Measurements from ENCODE around the gene SLC28A2.
"Not testable (repeated sequence)": the region's sequence is repeated elsewhere in the genome, so short reads cannot be mapped to it uniquely, and the experiment has no call there.

Gene SLC28A2

GRCh38 chr15:45263854-45264253 lies 11.8 kb downstream of the SLC28A2 start:
- DNase-seq (ENCODE audit: low read depth): no peak

- DNase-seq (ENCODE audit: low read depth): no peak
Observed at GRCh38 chr15:45265506-45265905, 13.5 kb downstream of the SLC28A2 start.

DNA sequence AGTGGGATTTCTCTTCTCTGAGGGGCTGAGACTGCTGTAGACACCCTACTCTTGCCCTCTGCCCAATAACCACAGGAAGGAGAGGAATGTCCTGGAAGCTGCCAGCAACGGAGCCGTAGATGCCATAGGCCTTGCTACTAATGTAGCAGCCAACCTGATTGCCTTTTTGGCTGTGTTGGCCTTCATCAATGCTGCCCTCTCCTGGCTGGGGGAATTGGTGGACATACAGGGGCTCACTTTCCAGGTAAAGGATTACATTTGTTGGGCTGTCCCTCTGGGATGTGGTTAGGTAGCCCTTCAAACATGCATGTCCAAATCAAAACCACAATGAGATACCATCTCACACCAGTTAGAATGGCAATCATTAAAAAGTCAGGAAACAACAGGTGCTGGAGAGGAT lies 16.1 kb downstream of the SLC28A2 start:
- no peak for DNase-seq (ENCODE audit: low read depth)

- DNase-seq (ENCODE audit: low read depth): no peak
Observed at GRCh38 chr15:45274636-45275380, 22.8 kb downstream of the SLC28A2 start.

DNA sequence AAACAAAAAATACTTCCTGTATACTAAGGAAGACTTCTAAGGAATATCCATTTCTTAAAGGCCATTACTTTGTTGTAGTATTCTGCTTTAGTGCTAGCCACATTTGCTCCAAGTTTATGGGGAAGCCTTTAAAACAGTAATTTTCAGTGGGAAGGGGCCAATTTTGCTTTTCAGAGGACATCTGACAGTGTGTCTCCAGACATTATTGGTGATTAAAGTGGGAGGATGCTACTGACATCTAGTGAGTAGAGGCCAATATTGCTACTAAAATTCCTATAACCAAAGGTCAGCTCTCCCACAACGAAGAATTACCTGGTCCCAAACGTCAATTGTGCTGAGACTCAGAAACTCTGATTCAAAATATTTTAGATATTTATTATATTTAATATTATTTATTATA lies 24.8 kb downstream of the SLC28A2 start:
- no peak for DNase-seq (ENCODE audit: low read depth)

GRCh38 chr15:45279024-45279698 lies 27.1 kb downstream of the SLC28A2 start:
- DNase-seq (ENCODE audit: low read depth): peak; percentile 93

- no peak for DNase-seq (ENCODE audit: low read depth)
Observed at GRCh38 chr15:45285413-45285812, 33.4 kb downstream of the SLC28A2 start.

DNA sequence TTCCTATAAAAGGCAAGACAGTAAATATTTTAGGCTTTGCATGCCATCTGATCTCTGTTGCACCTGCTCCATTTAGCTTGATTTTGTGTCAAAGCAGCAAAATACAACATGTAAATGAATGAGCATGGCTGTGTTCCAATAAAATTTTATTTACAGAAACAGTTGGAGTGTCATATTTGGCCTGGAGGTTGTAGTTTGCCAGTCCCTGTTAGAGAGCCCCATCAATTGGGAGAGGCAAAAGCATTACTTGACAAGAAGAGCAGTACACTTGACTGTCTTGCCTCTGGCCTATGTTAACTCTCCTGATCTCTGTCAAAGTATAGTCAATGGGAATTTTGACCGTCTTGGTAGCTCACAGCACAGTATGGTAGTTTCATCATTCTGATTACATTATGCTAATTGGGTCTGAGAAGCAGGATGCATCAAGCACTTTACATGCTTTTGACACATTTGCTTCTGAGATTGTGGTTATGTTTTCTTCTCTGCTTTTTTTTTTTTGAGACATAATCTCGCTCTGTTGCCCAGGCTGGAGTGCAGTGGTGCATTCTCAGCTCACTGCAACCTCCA lies 35.4 kb downstream of the SLC28A2 start:
- no peak for DNase-seq (ENCODE audit: low read depth)

- no peak for DNase-seq (ENCODE audit: low read depth)
Observed at GRCh38 chr15:45288947-45289346, 36.9 kb downstream of the SLC28A2 start.

DNA sequence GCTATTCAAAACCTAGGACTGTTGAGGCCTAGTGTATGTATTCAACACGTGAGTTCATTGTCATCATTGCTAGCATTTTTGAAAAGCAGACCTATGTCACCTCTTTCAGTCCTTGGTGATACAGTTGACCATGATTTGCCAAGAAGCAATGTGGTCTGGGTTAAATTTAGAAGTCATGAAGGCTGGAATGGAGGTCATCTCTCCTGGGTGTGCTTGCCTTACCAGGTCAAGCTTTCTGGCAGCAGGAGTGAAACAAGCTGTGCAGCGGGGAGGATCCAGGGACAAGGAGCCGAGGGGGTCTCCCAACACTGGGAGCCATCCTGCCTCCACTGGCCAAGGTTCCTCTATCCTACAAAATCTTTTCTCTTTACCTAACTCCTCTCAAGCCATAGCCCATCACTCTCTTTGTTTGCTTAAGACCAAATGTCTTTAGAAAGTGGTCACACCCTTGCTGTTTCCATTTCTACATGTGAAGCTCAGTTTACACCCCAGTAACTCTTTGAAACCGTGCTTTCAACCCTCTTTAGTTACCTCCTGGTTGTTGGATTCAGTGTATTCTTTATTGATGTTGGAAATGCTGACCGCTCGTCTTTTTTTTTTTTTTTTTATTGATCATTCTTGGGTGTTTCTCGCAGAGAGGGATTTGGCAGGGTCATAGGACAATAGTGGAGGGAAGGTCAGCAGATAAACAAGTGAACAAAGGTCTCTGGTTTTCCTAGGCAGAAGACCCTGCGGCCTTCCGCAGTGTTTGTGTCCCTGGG lies 40.0 kb downstream of the SLC28A2 start:
- DNase-seq (ENCODE audit: low read depth): no peak

GRCh38 chr15:45293326-45293725 lies 41.3 kb downstream of the SLC28A2 start:
- not testable (repeated sequence) for DNase-seq (ENCODE audit: low read depth)

DNA sequence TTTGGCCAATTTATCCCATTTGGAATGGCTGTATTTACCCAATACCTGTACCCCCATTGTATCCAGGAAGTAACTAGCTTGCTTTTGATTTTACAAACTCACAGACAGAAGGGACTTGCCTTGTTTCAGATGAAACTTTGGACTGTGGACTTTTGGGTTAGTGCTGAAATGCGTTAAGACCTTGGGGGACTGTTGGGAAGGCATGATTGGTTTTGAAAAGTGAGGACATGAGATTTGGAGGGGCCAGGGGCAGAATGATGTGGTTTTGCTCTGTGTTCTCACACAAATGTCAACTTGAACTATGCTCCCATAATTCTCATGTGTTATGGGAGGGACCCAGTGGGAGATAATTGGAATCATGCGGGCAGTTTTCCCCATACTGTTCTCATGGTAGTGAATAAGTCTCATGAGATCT lies 46.9 kb downstream of the SLC28A2 start:
- not testable (repeated sequence) for DNase-seq (ENCODE audit: low read depth)

GRCh38 chr15:45304711-45305110 lies 52.7 kb downstream of the SLC28A2 start:
- no peak for DNase-seq (ENCODE audit: low read depth)

- DNase-seq (ENCODE audit: low read depth): no peak
Observed at GRCh38 chr15:45306105-45306504, 54.1 kb downstream of the SLC28A2 start.

DNA sequence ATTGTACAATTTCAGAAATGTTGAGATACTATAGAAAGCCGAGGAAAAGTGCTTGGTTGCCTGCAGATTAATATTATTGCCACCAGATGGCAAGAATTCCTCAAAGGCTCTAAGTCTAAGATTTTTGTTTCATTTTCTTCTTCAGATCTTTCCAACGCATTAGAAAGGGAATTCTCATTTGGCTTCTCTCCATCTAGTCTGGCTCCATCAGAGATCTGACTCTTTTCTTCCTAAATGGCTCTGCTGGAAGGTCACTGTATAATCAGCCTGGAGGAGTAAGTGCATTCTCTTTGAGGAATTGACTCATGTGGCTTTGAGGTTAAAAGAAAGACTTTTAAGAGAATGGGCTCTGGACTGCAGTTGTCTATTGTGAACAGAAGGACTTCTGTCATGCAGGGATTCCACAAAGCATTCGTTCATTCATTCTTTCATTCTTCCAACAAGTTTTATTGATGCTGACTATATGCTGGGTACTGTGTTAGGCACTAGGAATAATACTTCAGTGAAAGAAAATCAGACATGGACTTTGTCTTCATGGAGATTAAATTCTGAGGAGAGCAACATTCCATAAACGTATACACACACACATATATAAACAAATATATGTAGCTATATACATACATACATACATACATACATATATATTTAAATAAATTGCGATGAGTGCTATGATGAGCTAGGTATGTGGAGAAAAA lies 55.3 kb downstream of the SLC28A2 start:
- no peak for DNase-seq (ENCODE audit: low read depth)

DNA sequence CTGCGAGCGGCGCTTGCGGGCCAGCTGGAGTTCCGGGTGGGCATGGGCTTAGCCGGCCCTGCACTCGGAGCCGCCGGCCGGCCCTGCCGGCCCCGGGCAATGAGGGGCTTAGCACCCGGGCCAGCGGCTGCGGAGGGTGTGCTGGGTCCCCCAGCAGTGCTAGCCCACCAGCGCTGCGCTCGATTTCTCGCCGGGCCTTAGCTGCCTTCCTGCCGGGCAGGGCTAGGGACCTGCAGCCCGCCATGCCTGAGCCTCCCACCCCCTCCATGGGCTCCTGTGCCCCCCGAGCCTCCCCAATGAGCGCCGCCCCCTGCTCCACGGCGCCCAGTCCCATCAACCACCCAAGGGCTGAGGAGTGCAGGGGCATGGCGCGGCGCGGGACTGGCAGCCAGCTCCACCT lies 62.1 kb downstream of the SLC28A2 start:
- DNase-seq (ENCODE audit: low read depth): not testable (repeated sequence)

- no peak for DNase-seq (ENCODE audit: low read depth)
Observed at GRCh38 chr15:45314960-45315359, 62.9 kb downstream of the SLC28A2 start.

DNA sequence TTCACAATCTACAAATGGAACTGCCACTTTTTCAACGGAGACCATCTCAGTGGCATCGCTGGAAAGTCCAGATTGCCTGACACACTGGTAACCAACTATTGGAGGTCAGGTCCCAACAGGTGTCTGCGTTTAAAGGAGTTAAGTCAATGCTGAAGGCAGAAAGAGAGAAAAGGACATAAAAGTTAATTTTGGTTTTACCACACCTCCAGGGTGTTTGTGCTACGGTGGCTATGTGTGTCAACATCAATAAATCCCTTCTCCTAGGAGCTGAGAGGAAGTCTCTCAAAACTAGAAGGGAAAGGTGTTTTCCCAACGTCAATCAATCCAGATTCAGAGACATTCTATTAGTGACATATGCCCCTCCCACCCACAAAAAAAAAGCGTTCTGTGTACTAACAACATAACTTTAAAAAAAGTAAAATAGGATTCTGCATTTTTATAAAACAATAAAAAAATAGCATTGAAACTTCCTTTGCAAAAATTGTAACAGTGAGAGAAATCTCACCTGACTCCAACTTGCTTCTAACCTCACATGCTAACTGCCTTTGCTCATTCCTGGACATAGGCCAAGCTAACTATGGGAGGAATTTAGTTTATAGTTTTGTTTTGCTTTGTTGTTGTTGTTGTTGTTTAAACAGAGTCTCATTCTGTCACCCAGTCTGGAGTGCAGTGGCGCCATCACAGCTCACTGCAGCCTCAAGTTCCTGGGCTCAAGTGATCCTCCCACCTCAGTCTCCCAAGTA lies 67.6 kb downstream of the SLC28A2 start:
- no peak for DNase-seq (ENCODE audit: low read depth)

DNA sequence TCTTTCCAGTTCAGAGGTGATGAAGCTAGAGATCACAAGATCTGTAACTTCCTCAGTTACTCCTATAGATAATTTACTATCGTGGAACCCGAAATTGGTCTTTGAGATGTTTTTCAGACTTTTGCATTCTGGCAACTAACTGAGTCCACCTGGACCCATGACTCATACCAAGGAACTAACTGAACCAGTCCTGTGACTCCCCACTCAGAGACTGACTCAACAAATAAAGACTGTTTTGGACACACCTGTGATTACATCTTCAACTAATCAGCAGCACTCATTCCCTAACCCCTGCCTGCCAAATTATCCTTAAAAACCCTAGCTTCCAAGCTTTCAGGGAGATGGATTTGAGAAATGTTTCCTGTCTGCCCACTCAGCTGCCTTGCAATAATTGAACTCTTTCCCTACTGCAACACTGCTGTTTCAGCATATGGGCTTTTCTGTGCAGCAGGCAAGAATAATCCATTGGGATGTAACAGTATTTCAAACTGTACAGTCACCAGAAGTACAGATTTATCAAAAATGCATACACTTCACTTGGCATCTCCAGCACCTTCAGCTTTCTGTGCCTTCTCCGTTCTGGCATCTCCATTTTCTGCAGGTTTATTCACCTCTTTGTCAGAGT lies 68.7 kb downstream of the SLC28A2 start:
- DNase-seq (ENCODE audit: low read depth): no peak

GRCh38 chr15:45326280-45326679 lies 74.2 kb downstream of the SLC28A2 start:
- DNase-seq (ENCODE audit: low read depth): no peak

GRCh38 chr15:45326741-45327140 lies 74.7 kb downstream of the SLC28A2 start:
- DNase-seq (ENCODE audit: low read depth): no peak

Data from T follicular helper cell (primary cell).